ENCODE results near the gene KIF25.

- TF ChIP-seq YY1 (IDR thresholded peaks at IDR 0.05; ENCODE audit: insufficient read depth, insufficient read length) (no peak), SUZ12 (IDR thresholded peaks at IDR 0.05; ENCODE audit: extremely low read depth, insufficient read depth, insufficient read length) (no peak), ZNF274 (IDR thresholded peaks at IDR 0.05; ENCODE audit: low read depth, low read length) (no peak)
Observed at GRCh38 chr6:167973148-167973885, 24.2 kb upstream of the KIF25 start.

Data from NT2/D1 (cell line).